ENCODE results near the gene RNF11.

The RNF11 gene

DNA sequence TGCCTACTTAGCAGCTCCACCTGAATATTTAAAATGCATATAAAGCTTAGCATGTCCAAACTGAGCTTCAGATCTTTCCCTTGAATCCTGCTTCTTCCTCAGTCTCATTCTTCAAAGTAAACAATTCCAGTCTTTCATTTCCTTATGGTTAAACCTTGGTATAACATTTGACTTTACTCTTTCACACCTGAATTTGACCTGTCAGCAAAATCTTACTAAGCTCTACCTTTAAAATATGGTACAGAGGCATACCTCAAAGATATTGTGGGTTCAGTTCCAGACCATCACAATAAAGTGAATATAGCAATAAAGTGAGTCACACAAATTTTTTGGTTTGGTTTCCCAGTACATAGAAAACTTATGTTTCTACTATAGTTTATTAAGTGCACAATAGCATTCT, 42.5 kb upstream of the RNF11 start:
- no peaks in the 10 kb centered on the region for H3K27me3 Mint-ChIP-seq (ENCODE audit: low read depth)
- no peaks in the 10 kb centered on the region for H3K9me3 Mint-ChIP-seq
- TF ChIP-seq, protein P1, sequence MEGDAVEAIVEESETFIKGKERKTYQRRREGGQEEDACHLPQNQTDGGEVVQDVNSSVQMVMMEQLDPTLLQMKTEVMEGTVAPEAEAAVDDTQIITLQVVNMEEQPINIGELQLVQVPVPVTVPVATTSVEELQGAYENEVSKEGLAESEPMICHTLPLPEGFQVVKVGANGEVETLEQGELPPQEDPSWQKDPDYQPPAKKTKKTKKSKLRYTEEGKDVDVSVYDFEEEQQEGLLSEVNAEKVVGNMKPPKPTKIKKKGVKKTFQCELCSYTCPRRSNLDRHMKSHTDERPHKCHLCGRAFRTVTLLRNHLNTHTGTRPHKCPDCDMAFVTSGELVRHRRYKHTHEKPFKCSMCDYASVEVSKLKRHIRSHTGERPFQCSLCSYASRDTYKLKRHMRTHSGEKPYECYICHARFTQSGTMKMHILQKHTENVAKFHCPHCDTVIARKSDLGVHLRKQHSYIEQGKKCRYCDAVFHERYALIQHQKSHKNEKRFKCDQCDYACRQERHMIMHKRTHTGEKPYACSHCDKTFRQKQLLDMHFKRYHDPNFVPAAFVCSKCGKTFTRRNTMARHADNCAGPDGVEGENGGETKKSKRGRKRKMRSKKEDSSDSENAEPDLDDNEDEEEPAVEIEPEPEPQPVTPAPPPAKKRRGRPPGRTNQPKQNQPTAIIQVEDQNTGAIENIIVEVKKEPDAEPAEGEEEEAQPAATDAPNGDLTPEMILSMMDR (IDR thresholded peaks at IDR 0.05; ENCODE audit: unreplicated experiment in 3 of 3): no peak
- no peak overlapping the region for H3K27ac Mint-ChIP-seq
- H3K4me3 Mint-ChIP-seq: no peak overlapping the region
- H3K4me1 Mint-ChIP-seq: peaks cover 11% of the 10 kb centered on the region
- H3K36me3 Mint-ChIP-seq (ENCODE audit: low read depth): no peaks in the 10 kb centered on the region

DNA sequence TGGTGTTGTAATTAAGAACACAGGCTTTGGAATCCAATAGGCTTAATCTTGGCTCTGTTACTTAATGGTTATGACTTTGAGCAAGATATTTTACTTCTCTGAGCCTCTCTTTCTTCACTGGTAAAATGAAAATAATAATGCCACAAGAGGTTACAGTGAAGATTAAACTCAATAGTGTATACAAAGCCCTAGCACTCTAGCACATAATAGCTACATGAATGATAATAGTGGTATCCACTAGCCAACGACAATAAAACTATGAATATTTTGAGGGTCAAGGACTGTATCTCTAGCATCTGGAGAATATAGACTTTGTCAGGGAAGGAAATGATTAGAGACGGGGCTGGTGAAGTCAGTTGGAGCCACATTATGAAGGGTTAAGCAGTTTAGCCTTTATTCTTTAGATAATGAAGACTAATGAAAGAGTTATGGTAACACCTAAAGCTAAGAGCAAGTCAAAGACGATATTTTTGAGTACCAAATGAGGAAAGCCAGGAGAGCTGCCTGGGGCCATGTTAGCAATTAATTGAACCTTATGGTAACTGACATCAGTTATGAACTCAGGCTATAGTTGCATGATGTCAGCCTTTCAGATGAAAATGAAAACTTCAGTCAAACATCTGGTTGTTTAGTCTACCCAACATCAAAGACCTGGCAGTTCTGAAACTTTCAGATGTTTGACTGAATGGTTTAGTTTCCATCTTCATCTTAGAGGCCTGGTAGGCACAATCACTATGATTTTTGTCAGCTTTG, 32.8 kb upstream of the RNF11 start:
- Mint-ChIP-seq H3K4me1 (no peaks in the 10 kb centered on the region), H3K27me3 (ENCODE audit: low read depth) (no peaks in the 10 kb centered on the region), H3K36me3 (ENCODE audit: low read depth) (no peaks in the 10 kb centered on the region), H3K27ac (no peak overlapping the region), H3K4me3 (no peak overlapping the region), H3K9me3 (no peaks in the 10 kb centered on the region)
- TF ChIP-seq, protein P1 (IDR thresholded peaks at IDR 0.05; ENCODE audit: unreplicated experiment in 3 of 3): no peak

GRCh38 chr1:51203874-51204245, 32.2 kb upstream of the RNF11 start:
- TF ChIP-seq, protein P1 (IDR thresholded peaks at IDR 0.05; ENCODE audit: unreplicated experiment in 3 of 3): no peak
- Mint-ChIP-seq H3K9me3 (no peaks in the 10 kb centered on the region), H3K27ac (no peak overlapping the region), H3K4me3 (no peak overlapping the region), H3K4me1 (no peaks in the 10 kb centered on the region), H3K27me3 (ENCODE audit: low read depth) (no peaks in the 10 kb centered on the region), H3K36me3 (ENCODE audit: low read depth) (no peaks in the 10 kb centered on the region)

- no peaks in the 10 kb centered on the region for H3K36me3 Mint-ChIP-seq (ENCODE audit: low read depth)
- TF ChIP-seq, protein P1 (IDR thresholded peaks at IDR 0.05; ENCODE audit: unreplicated experiment in 3 of 3): no peak
- no peaks in the 10 kb centered on the region for H3K27me3 Mint-ChIP-seq (ENCODE audit: low read depth)
These were observed 26.0 kb upstream of the RNF11 start for GRCh38 chr1:51210055-51210454.

DNA sequence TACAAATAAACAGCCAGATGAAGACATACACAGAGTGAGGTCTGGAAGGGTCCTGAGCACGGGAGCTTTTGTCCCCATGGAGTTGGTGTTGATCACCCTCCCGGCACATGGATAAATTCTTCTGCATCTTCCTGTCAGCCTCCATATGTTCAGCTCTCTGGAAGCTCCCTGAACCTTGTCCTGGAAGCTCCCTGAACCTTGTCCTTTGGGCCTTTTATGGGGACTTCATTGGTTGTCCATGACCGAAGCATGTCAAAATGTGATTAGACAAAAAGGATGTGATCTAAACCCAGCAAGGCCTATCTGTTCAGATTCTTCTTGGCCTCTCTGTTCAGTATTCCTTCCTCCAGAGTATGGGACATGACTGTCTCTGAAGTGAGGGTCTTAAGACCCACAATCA, 25.4 kb upstream of the RNF11 start:
- Mint-ChIP-seq H3K27me3 (ENCODE audit: low read depth) (no peaks in the 10 kb centered on the region), H3K27ac (peak overlapping the region; percentile 70 to 79 (median 71)), H3K4me3 (no peak overlapping the region), H3K4me1 (peaks cover 23% of the 10 kb centered on the region), H3K36me3 (ENCODE audit: low read depth) (no peaks in the 10 kb centered on the region), H3K9me3 (no peaks in the 10 kb centered on the region)
- TF ChIP-seq, protein P1 (IDR thresholded peaks at IDR 0.05; ENCODE audit: unreplicated experiment in 3 of 3): no peak

More at GRCh38 chr1:51210055-51210454, 26.0 kb upstream of the RNF11 start:
- Mint-ChIP-seq H3K4me3 (peak overlapping the region in 1 of 3 experiments; percentile 4), H3K4me1 (peaks cover 23% of the 10 kb centered on the region), H3K27ac (peak overlapping the region; percentile 70 to 79 (median 71)), H3K9me3 (no peaks in the 10 kb centered on the region)

DNA sequence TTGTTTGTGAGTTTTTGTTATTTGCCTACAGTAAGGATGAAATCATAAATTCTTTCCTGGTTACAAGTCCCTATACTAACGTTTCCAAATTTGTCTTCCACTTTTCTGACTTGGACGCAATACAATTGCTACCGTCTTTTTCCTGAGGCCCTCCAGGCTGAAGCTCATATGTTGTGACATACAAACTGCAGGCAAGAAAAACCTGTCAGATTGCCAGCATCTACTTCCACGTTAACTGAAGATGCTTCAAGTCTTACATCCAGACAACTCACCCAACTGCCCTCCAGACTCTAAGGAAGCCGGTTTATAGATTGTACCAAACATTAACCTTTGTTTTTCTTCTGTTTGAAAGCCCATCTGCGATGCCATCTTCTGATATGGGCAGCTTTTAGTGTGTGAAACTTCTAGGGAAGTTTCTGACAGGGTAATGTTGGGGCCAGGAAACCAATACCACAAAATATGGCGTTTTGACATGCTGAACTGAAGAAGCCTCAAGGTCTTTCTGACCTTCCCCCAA, 21.4 kb upstream of the RNF11 start:
- Mint-ChIP-seq H3K9me3 (no peaks in the 10 kb centered on the region), H3K36me3 (ENCODE audit: low read depth) (no peaks in the 10 kb centered on the region), H3K4me1 (peaks cover 21% of the 10 kb centered on the region), H3K4me3 (no peak overlapping the region), H3K27me3 (ENCODE audit: low read depth) (no peaks in the 10 kb centered on the region), H3K27ac (peak overlapping the region in 2 of 3 experiments; percentile 35 to 62)
- TF ChIP-seq, protein P1 (IDR thresholded peaks at IDR 0.05; ENCODE audit: unreplicated experiment in 3 of 3): no peak
